GM18499 (cell line): ENCODE results near the gene FRYL.
"Not testable (repeated sequence)": the region's sequence is repeated elsewhere in the genome, so short reads cannot be mapped to it uniquely, and the experiment has no call there.

ENCODE experiments used
- ATAC-seq: cut with Tn5 transposase; IDR thresholded peaks from one replicate; pipeline ENCODE4 v1.9.1; 2021; ENCODE audit warnings: moderate number of reproducible peaks; ENCODE audit not compliant: insufficient read depth, unreplicated experiment

Gene FRYL

GRCh38 chr4:48787056-48787455 is 7.0 kb upstream of the FRYL start:
- ATAC-seq: no peak

GRCh38 chr4:48786549-48786948 is 6.5 kb upstream of the FRYL start:
- no peak for ATAC-seq

DNA sequence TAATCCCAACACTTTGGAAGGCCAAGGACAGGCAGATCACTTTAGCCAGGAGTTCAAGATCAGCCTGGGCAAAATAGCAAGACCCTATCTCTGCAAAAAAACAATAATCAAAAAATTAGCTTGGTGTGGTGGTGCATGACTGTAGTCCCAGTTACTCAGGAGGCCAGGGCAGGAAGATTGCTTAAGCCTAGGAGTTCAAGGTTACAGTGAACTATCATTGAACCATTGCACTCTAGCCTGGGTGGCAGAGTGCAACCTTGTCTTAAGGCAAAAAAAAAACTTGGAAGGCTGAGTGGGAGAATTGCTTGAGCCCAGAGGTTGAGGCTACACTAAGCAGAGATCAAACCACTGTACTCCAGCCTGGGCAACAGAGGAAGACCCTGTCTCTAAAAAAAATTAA is 5.2 kb upstream of the FRYL start:
- ATAC-seq: no peak

DNA sequence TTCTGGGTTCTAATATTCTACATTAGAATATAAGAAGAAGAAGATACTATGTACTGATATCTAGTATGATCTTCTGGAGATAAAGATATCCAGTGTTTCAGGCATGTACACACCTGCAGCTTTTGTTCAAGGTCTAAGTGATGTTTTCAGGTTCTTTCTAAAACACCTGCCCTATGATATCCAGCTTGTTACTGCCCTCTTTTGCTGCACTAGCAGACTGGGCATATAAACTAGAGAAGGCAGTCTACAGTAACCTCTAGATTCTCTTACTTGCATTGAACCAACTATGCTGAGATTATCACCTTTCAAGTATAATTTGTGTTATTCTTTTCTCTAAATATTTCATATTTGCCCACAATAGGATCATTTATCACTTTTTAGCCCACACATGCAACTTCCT is 1.9 kb upstream of the FRYL start:
- no peak for ATAC-seq

- no peak for ATAC-seq
Observed at GRCh38 chr4:48780865-48781214, 761 bp upstream of the FRYL start.

GRCh38 chr4:48779095-48779997 is 733 bp downstream of the FRYL start:
- ATAC-seq: peak; percentile 12

DNA sequence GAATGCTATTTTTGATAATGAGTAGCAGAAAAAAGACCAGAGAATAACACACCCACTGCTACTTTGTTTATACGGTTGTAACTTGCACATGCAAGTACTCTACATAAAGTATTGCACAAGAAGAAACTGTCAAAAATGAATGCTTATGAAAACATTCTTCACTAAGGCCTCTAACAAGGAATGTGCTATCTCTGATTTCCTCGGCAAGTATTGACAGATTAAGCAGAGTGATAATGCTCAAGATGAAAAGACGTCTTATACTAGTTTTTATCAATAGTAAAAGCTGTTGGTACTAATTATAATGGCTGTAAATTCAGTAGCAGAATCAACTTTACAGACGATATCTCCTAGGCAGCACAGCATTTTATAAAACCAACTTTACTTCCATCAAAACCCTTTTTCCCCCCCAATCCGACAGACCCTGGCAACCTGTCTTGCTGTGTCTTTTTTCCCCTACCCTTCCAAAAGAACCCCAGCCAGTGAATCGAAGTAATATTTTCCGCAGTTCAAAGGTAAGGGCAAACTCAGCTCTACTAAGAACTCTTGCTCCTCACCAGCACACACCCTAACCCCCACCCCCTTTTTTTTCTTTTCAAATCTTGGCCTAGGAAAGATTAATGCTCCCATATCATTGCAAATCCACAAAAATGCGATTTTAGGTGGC is 1.5 kb downstream of the FRYL start:
- no peak for ATAC-seq

DNA sequence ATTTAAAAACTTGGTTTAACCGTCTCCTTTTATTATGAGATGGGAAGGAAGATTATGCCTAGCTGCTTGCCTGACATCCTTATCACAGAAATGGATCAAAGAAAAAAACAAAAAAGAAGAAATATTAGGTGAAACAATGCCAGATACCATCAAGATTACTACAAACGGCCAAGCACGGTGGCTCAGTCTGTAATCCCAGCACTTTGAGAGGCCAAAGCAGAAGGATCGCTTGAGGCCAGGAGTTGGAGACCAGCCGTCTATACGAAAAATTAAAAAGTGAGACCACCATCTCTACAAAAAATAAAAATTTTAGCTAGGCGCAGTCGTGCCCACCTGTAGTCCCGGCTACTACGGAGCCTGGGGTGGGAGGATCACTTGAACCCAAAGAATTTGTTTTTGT is 2.3 kb downstream of the FRYL start:
- ATAC-seq: no peak

DNA sequence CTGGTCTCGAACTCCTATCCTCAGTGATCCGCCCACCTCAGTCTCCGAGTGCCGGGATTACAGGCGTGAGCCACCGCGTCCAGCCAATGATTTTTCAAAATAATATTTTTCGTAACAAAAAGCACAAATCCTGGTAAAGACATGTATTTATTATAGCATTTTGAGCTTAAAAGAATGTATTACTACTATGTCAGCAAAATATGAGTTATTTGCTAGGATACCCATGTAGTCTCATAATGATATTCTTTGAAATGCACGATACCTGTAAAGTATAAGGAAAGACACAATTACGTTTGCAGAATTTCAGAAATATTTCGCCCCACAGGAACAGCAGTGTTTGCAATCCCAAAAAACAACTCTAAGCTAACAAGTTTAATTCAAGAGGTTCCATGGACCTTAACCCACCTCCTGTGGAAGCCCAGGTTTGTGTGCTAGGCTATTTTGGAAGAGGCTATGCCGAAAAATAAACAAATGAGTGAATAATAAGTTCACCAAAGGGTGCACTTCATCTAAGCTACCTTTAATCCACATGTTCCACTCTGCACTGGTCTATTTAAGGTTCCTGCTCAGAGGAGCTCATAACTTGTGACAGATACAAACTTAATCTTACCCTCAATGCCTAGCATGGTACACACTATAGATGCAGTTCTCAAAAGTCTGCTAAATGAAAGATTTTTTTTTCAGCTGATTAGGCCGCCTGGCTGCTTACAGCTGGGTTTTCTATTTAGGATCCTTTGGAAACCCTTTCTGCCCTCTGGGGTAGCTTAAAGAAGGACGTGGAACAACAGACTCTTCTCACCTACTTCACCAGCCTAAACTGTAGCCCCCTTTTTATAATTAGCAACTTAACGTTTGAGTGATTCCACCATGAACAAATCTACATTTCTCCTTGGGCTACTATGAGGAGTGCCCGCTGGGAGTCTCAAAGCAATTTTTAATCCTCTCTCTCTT is 5.0 kb downstream of the FRYL start:
- no peak for ATAC-seq

- no peak for ATAC-seq
Observed at GRCh38 chr4:48772556-48772955, 7.5 kb downstream of the FRYL start.

- no peak for ATAC-seq
Observed at GRCh38 chr4:48767055-48767929, 12.8 kb downstream of the FRYL start.

DNA sequence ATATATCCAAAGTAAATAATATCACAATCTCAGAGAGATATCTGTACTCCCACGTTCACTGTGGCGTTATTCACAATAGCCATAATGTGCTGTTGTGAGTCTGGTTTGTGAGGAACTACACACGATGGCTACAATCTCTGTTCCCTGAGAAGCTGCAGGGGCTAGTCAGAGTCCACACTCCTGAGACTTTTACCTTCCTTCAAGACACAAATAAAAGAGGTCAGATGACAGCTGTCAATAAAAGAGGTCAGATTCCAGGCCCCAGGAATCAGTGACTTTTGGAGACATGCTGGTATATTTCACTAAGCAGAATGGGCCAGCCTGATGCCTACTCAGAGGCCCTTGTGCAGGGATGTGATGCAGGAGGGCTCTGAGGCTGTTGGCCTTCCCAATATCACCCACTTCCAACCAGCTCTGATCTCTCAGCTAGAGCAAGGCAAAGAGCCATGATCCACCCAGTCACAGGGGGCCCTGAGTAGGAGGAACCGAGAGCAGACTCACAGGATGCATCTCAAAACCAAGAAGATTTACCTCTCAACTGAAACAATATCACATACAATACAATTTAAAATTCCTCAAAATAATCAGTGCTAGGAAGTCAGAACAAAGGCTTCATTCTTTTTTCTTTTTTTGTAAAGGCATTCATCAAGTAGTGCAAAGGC is 13.8 kb downstream of the FRYL start:
- ATAC-seq: no peak

DNA sequence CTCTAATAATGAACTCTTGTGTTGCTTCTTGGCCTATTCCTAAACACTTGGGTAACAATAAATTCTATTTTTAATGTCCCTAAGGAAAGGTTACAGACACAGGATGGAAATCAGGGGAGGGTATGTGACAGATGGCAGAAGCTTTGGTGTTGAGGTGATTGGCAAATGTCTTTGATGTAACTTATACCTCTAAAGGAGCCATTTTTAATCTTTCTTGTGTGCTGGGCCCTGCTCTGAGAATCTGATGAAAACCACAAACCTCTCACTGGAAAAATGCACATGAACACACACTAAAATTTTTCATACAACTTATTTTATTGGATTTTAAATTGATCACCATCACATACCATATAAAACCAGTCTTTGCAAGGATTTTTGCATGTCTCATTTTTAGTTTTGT is 17.7 kb downstream of the FRYL start:
- ATAC-seq: no peak

DNA sequence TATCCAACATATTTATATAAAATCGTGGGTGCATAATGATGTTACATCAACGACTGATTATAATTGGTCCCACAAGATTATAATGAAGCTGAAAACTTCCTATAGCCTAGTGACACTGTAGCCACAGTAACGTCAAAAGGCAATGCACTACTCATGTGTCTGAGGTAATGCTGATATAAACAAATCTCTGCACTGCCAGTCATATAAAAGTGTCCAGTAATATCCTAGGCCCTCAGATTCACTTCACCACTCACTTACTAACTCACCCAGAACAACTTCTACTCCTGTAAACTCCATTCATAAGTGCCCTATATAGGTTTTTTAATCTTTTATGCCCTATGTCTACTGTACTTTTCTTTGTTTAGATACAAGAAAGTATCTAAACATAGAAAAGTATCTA is 18.8 kb downstream of the FRYL start:
- no peak for ATAC-seq

DNA sequence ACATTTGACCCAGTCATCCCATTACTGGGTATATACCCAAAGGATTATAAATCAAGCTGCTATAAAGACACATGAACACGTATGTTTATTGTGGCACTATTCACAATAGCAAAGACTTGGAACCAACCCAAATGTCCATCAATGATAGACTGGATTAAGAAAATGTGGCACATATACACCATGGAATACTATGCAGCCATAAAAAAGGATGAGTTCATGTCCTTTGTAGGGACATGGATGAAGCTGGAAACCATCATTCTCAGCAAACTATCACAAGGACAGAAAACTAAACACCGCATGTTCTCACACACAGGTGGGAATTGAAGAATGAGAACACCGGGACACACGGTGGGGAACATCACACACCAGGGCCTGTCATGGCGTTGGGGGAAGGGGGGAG is 21.4 kb downstream of the FRYL start:
- ATAC-seq: not testable (repeated sequence)

- no peak for ATAC-seq
Observed at GRCh38 chr4:48756689-48757220, 23.3 kb downstream of the FRYL start.

DNA sequence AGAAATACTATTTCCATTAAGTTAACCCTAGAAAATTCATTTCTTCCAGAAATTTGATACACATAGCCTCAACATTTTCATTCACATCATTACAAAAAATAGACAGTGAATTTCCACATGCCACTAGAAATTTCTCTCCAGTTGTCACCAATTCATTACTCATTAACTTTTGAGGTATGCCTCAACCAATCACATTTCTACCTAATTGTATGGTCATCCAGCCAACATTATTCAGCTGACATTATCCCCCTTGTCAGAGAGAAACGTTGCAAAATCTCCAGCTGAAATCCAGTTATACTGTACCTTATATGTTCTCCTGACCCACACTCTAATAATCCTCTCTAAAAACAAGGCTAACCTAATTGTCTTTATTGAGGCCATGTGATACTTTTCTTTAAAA is 24.8 kb downstream of the FRYL start:
- no peak for ATAC-seq

DNA sequence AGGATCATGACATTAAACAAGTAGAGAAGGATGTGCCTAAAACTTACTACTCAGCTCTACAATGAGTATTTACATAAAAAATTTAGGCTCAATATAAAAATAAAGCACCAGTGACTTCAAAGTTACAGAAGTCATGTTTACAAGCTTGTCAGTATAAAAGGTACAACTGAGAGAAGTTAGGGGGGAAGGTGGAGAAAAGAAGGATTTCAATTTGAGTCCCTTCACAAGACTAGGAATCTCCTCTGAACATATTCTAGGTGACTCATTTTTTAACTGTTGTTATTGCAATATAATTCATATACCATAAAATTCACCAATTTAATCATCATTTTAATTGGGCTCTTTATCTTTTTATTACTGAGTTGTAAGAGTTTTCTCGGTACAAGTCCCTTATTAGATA is 26.9 kb downstream of the FRYL start:
- ATAC-seq: no peak

DNA sequence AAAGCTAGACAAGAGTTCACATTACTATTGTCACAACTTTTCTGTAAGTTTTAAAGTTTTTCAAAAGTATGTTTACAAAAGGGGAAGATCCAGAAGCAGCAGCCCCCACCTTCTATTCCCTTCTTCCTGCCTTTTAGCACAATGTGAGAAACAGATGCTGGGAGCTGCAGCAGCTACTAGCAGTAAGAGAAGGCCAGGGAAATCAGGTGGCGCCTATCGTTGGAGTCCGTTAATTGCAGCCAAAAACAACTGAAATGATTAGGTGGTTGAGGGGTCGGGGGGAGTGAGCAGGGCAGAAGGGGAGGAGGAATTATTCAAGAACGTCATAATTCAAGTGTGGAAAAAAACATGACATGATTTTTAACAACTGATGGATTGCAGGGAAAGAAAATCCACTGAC is 27.4 kb downstream of the FRYL start:
- ATAC-seq: no peak
